GM18517 (cell line): ENCODE results near the gene PRKCH.

Experiments
- ATAC-seq: cut with Tn5 transposase; IDR thresholded peaks from one replicate; pipeline ENCODE4 v1.9.1; 2021; ENCODE audit warnings: mild to moderate bottlenecking, moderate library complexity; ENCODE audit not compliant: unreplicated experiment

PRKCH gene

DNA sequence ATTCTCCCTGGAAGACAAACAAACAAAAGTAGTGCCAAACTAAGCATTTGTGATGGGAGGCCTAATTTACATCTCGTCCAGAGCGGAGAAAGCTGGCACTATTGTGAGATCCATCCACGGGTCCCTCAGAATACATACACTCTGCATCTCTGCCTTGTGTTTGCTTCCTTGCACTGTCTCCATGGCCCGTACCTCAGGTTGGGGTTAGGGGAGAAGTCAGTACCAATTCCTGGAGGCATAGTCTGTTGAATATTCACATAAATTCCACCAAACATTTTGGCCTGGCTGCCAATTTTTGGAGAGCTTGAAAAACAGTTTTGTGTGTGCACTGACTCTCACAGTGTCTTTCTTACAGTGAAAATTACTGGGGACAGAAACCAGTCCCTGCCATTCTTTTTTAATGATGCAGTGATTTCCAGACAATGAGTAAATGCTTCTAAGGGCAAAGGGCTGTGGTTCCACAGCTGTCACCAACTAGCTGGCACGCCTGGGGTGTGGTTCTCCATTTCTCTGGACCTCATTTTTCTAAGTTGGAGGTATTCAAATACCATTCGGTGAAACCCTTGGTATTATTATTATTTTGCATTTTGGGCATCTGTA lies 254.3 kb downstream of the PRKCH start:
- no peak for ATAC-seq

DNA sequence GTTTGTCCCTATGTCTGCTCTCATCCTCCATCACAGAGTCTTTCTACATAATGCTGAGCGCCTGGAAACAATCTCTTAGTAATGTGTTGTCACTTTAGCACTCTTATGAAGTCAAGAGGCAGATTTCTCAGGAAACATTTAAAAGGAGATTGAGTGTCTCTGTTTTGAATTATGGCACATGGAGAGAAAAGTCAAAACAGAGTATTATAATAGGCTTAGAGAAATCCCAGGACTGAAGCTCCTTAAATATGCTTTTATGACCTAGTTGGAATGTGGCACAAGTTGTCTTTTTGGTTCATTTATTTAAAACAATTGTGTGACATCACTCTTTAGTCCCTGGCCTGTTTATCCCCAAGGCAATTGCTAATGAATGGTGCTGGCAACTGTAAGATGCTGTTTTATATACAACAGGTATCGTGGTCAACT lies 256.1 kb downstream of the PRKCH start:
- no peak for ATAC-seq

DNA sequence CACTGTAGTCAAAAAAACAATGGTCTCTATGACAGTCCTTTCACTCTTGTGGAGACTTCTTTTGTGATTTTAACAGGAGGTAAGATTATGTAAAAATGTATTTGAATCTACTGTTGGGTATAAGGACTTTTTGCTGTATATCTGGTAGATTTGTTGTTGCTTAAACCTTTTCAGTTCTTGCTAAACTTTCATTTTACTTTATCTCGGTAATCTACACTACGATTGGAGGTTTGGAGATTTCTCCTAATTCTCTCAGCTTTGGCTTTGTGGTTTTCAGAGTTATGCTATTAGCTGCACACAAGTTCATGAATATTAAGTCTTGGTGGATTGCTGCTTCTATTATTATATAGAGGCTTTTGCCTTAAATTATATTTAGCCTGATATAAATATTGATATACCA lies 257.4 kb downstream of the PRKCH start:
- ATAC-seq = no peak

DNA sequence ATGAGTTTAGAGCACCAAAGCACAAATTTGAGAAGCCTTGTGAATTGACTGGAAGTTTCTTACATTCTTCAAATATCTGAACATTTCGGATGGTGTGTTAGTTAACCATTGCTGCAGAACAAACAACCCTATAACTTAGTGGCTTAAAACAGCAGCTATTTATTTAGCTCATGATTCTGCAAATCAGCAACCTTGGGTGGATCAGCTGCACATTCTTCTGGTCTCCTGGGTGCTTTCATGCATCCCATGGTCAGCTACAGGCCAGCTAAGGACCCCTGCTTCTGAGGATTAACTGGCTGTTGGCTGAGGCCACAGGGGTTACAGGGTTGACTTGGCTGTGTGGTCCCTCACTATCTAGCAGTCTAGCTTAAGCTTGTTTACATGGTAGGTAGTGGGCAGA lies 260.0 kb downstream of the PRKCH start:
- no peak for ATAC-seq

DNA sequence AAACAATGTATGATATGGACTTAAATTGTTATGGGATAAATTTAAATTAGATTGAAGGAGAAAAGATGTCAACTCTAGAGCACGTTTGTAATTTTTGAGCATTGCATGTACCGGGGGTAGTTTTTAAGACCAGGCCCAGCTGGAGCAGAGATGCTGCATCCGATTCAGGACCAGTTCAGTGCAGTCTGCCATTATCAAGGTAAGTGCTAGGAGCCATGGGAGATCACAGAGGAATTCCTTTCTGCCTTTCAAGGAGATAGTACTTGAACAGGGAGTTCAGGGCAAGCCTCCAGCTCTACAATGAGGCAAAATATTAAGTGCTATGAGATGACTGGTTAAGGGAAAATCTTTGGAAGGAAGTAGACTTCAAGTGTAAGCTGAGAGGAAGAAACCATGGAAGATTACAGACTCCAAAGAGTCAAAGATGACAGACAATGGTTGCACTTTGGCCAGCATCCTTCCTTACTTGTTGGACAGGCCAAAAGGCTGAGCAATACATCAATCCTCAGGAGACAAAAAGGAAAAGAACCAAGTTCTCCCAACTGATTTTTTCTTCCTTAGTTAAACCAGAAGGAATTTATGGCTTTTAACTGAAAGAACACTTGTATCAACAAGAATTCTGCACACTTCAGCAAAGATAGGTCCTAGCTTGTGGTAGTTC lies 260.7 kb downstream of the PRKCH start:
- no peak for ATAC-seq

DNA sequence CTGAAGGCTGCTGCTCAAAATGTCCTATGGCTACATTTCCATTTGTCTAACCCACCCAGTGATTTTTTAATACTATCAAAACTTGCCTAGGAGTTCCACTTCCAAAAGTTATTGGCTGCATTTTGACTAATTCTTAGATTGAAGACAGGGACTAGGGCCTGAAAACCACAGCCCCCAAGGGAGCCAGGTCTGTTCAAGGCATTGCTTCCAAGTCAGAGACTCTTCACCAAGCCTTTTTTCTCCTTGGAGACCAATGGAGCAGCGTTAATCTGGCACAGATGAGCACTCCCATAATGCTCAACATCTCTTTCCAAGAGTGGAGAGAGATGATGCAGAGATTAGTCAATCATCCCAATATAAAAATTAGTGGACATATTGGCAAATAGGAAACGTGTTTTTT lies 261.4 kb downstream of the PRKCH start:
- ATAC-seq = no peak

DNA sequence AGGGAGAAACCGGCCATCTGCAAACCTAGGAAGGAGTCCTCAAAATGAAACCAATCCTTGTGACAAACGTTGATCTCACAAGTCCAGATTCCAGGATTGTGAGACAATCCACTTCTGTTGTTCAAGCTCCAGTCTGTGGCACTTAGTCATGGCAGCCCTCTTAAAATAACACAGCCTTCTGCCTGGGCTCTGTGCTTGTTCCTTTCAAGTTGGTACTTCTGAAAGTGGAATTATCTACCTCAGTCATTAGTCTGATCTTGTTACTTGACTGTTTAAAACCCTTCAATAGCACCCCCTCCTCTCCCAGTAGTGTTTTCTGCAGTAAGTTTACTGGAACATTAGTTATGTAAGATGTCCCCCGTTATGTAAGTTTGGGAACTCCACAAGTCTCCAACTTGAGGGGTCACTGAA lies 263.0 kb downstream of the PRKCH start:
- no peak for ATAC-seq

DNA sequence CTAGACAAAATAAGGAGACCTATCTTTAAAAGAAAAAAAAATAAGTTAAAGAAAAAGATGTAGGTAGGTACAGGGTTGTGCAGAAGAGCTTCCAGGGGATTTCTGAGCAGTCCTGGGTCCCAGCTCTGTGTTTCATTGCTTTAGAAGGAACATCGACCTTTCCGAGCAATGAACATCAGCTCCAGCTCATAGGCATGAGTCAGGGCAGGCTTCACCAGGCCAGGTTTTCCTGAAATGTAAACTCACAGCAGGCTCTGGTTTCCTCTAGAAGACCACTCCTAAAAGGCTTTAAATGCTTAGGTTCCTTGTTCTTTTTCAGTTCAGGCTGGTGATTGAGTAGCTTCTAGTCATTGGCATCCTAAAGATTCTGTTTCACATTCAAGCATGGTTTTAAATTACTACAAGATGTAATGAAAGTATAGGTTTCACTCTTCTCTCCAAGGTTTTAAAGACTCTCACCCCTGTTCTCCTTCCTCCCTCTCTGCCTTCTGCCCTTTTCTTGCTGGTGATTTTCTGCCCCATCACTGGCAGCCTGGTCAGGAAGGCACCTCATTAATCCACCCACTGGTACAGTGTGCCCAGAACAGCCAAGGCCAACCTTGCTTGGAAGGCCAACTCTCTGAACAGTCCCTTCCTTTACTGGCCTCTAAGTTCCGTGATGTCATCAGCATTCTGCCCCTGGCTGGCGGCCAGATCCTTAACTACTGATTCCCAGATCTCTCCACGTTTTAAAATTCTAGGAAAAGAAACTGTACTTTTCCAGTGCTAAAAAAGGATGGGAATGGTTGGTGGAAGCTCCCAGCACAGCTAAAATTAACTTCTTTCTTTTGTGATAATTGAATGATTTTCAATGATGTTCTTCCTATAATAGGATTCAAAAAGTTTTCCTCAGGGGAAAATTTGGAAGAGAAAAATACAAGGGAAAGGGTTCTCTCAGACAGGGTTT lies 264.5 kb downstream of the PRKCH start:
- no peak for ATAC-seq

DNA sequence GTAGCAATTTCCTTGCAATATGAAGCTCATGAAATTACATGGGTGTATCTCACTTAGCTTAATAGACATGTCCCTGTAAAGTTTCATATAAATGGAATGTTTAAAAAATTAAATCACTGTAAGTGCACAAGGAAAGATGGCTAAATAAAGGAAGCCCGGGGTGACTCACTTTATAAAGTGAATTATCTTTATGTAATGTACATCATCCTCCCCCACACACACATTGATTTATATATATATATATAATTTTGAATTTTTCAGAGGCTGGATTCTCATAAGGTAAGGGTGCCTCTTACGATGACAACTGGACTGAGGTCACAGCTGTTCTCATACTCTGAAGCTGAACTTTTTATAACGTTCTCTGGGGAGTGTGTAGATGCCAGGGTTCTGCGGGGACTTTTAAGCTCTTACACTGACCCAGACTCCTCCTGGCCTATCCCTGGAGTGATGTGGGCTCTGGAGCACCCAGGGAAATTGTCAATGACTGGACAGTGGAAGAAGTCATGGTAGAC lies 265.2 kb downstream of the PRKCH start:
- no peak for ATAC-seq

DNA sequence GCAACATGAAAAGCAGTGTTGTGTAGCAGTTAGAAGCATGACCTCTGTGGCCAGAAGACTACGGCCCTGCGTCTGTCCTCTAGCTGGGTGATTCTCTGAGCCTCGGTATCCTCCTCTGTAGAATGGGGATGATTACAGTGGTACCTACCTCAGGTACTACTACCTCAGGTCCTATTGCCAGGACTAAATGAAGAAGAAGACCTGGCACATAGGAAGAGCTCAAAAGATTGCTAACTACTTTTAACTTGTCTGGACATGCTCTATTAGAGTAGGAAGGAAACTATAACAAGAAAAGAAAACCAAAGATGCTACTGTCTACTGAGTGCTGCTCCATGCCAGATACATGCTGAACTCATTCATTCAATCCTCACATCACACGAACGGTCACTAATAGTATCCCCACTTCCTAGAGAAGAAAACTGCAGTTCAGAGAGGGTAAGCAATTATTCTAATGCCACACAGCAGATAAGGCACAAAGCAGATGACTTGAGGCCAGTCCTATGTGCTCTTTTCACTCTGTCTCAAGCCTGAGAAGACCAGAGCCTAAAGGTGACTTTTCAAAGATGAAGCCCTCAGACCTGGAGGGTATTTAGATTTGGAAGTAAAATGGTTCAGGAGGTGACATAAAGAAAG lies 265.8 kb downstream of the PRKCH start:
- no peak for ATAC-seq

DNA sequence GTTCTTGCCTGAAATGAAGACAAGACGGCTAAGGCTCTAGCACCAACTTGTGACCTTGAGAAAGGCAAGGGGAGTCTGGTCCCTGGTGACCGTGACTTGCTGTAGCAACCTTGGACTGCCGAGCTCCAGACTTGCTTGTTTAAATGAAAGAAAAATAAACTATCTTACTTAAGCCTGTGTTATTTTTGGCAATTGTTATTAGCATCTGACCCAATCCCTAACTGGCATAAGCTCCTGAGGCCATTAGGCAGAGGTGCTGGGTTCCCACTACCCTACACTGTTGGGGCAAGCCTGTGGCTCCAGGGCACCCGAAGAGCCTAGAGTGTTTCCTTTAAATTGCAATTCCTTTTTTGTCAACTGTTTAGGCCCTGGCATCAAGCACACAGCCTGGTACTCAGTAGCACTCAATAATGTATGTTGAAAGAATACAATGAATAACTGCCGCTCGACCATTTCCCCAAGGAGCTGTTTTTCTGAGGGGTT lies 267.1 kb downstream of the PRKCH start:
- ATAC-seq = no peak

DNA sequence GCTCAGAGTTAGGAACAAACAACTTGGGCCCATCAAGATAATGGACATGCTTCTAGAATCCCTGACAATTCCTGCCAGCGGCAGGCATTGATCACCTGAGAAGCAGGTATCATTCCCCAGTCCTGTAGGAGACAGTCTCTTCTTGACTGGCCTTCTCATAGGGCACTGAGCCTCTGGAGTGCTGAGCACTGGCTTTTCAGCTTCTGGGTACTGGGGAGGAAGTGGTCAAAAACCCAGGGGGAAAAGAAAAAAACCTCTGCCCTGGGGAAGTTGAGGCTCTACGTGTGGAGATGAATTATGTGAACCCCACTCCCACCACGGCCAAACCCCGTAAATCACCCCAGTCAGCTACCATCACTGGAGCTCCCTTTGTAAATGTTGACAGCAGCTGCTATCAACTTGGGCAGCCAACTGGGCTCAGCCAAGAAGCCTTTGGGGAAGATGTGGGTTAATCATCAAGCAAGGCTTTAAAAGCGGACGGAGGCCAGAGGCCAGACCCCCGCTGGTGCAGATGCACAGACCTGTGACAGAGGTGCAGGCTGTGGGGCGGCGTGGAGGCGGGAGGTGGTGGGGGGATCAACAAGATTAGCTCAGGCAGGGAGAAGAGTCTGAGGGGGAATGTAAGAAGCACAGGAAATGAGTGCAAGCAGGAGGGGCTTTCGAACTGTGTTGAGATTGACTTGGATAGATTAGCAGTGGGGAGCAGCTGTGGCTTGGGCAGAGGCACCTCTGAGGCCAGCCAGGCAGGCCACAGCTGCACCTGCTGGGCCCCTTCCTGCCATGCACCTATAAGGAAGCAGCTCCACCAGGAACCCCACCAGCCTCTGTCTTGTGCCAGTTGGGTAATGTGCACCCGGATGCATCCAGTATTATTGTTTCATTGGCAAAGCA lies 268.6 kb downstream of the PRKCH start:
- no peak for ATAC-seq

DNA sequence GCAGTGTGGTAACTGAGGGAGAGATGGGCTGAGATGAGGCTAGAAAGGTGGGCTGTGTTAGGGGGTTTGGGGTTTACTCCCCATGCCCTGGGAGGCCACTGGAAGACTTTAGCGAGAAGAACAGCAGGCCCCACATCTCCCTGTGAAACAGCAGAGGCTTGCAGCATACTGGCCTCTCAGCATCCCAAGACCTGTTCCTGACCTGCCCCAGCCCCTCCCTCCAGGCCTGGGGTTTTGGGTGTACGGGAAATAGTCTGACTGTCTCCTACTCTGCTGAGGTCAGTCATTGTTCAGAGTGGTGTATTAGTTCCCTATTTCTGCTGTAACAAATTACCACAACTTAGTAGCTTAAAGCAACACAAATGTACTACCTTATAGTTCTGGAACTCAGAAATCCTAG lies 270.5 kb downstream of the PRKCH start:
- no peak for ATAC-seq

DNA sequence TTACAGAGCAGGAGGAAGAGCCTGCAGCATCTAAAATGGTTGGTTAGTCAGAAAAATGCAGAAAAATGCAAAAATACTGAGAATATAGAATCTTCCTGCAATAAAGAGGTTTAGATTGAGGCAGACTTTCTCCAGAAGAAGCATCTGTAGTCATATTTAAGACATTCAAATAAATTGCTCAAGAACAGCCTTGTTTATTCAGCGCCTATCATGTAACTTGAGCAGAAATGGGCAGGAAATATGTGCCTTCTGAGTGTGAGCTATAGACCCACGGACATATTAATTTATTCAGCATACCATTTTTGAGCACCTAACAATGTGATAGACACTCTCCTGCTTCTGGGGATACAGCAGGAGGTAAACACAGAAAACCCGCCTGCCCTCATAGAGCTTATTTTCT lies 272.0 kb downstream of the PRKCH start:
- ATAC-seq = no peak

DNA sequence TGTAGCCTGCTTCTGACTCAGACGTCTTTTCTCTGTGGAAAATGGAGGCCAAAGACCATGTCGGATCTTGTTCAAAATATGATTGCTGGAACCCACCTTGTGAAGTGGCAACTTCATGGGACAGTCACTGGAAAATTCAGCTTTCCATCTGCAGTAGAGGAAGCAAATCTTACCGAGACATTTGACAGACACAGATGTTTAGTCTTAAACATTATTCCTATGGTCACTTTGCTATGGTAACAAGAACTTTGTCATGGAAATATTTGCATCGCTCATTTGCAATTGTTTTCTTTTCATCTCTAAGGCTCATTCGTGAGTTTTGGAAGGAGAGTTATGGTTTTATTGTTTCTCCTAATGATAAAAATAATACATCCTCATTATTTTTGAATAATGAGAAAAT lies 275.6 kb downstream of the PRKCH start:
- no peak for ATAC-seq

DNA sequence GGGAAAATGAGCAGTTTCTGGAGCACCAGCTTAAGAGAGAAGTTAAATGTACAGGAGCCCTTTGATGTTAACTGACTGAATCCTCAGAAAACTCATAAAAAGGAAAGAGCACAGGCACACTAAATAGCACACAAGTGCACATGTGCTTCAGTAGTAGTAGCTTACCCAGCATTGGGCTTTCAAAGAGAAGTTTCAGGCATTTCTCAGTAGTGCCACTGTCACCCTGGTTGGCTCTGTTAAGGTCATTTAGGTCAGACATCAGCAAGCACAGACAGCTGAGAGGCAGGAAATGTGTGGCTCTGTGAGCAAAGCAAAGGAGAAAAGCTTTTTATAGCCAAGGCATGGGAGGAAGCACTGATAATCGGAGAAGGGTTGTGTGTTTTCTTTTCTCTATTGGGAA lies 277.6 kb downstream of the PRKCH start:
- no peak for ATAC-seq

DNA sequence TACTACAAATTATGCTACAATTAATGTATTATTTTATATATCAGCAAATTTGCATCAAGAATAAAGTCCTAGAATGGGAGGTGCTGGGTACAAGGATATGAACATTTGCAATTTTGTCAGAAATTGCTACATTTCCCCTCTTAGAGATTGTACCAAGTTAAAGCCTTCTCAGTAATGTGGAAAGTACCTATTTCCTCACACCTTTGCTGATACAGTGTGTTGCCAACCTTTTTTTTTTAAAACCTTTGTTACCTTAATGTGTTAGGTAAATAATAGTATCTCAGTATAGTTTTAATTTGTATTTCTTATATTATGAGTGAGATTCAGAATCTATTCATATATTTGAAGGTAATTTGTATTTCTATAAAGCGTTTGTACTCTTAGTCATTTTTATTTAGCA lies 278.6 kb downstream of the PRKCH start:
- no peak for ATAC-seq
